Measurements from ENCODE around the gene IRX6.

Gene IRX6

GRCh38 chr16:55367866-55368603, 44.0 kb downstream of the IRX6 start:
- no peak for DNase-seq (ENCODE audit: low read depth)

GRCh38 chr16:55369151-55369550, 45.1 kb downstream of the IRX6 start:
- no peak for DNase-seq (ENCODE audit: low read depth)

GRCh38 chr16:55370762-55371482, 46.9 kb downstream of the IRX6 start:
- no peak for DNase-seq (ENCODE audit: low read depth)

- no peak for DNase-seq (ENCODE audit: low read depth)
These were observed 48.9 kb downstream of the IRX6 start for GRCh38 chr16:55372792-55373488.

GRCh38 chr16:55373489-55373832, 49.5 kb downstream of the IRX6 start:
- DNase-seq (ENCODE audit: low read depth), result no peak

GRCh38 chr16:55376045-55376444, 52.0 kb downstream of the IRX6 start:
- DNase-seq (ENCODE audit: low read depth), result no peak

GRCh38 chr16:55376567-55377167, 52.7 kb downstream of the IRX6 start:
- no peak for DNase-seq (ENCODE audit: low read depth)

- DNase-seq (ENCODE audit: low read depth), result no peak
These were observed 53.8 kb downstream of the IRX6 start for GRCh38 chr16:55377840-55378239.

GRCh38 chr16:55378616-55379015, 54.6 kb downstream of the IRX6 start:
- no peak for DNase-seq (ENCODE audit: low read depth)

GRCh38 chr16:55379371-55379770, 55.4 kb downstream of the IRX6 start:
- DNase-seq (ENCODE audit: low read depth), result no peak

- DNase-seq (ENCODE audit: low read depth), result no peak
These were observed 55.9 kb downstream of the IRX6 start for GRCh38 chr16:55379876-55380390.
